H9 (cell line): ENCODE measurements around the gene GOLGA3. TPM values are rescaled to one million over a fixed set of nuclear protein-coding genes. Genes with fewer than 3 reads are reported as not detected.

Experiments used
- DNase-seq: peaks from one replicate; pipeline ENCODE4 v3.0.0-alpha.2; 2017
- H2AFZ ChIP-seq: one replicate; pipeline ENCODE4 v1.6.1; 2013; ENCODE audit warnings: mild to moderate bottlenecking, low read length, control low read depth, moderate library complexity
- H2AK5ac ChIP-seq: 2 replicates; pipeline ENCODE4 v1.6.1; 2013; ENCODE audit warnings: low read length, control low read depth, mixed read lengths; ENCODE audit not compliant: insufficient read length
- H2BK120ac ChIP-seq: one replicate; pipeline ENCODE4 v1.6.1; 2013; ENCODE audit warnings: low read depth, mild to moderate bottlenecking, low read length, control low read depth, inconsistent platforms; ENCODE audit not compliant: poor library complexity, severe bottlenecking
- H2BK12ac ChIP-seq: 2 replicates; pipeline ENCODE4 v1.6.1; 2013; ENCODE audit warnings: low read length, control low read depth, mixed read lengths, low read depth; ENCODE audit not compliant: insufficient read length
- H2BK15ac ChIP-seq: 2 replicates; pipeline ENCODE4 v1.6.1; 2013; ENCODE audit warnings: low read depth, low read length, control low read depth
- H2BK20ac ChIP-seq: one replicate; pipeline ENCODE4 v1.6.1; 2013; ENCODE audit warnings: low read depth, mild to moderate bottlenecking, low read length, control low read depth, inconsistent platforms; ENCODE audit not compliant: poor library complexity, severe bottlenecking
- H2BK5ac ChIP-seq: 2 replicates; pipeline ENCODE4 v1.6.1; 2013; ENCODE audit warnings: low read length, control low read depth, mixed read lengths; ENCODE audit not compliant: insufficient read length
- H3K14ac ChIP-seq: 2 replicates; pipeline ENCODE4 v1.6.1; 2013; ENCODE audit warnings: low read length, control low read depth; ENCODE audit not compliant: insufficient read depth
- H3K18ac ChIP-seq: 2 replicates; pipeline ENCODE4 v1.6.1; 2013; ENCODE audit warnings: low read depth, mild to moderate bottlenecking, mixed read lengths, low read length, control low read depth; ENCODE audit not compliant: insufficient read length
- H3K23ac ChIP-seq: 2 replicates; pipeline ENCODE4 v1.6.1; 2013; ENCODE audit warnings: low read length, control low read depth, mixed read lengths, low read depth; ENCODE audit not compliant: insufficient read length
- H3K23me2 ChIP-seq: 2 replicates; pipeline ENCODE4 v1.6.1; 2013; ENCODE audit warnings: low read depth, mild to moderate bottlenecking, mixed read lengths, low read length, control low read depth; ENCODE audit not compliant: insufficient read length, poor library complexity, severe bottlenecking
- H3K27ac ChIP-seq: 2 replicates; pipeline ENCODE4 v1.5.1; 2013; ENCODE audit warnings: low read length, control low read depth, mixed read lengths, low read depth; ENCODE audit not compliant: insufficient read length
- H3K27me3 ChIP-seq: 2 replicates; pipeline ENCODE4 v1.6.1; 2013; ENCODE audit warnings: low read length, control low read depth, inconsistent platforms; ENCODE audit not compliant: insufficient read depth
- H3K4ac ChIP-seq: 2 replicates; pipeline ENCODE4 v1.6.1; 2013; ENCODE audit warnings: low read depth, mild to moderate bottlenecking, control low read depth, inconsistent platforms, low read length, moderate library complexity
- H3K4me1 ChIP-seq: 2 replicates; pipeline ENCODE4 v1.6.1; 2013; ENCODE audit warnings: low read length, control low read depth, inconsistent platforms; ENCODE audit not compliant: insufficient read depth
- H3K4me2 ChIP-seq: 2 replicates; pipeline ENCODE4 v1.6.1; 2013; ENCODE audit warnings: low read length, control low read depth, mixed read lengths; ENCODE audit not compliant: insufficient read length, insufficient read depth
- H3K56ac ChIP-seq: 2 replicates; pipeline ENCODE4 v1.6.1; 2013; ENCODE audit warnings: low read depth, mild to moderate bottlenecking, mixed read lengths, low read length, control low read depth; ENCODE audit not compliant: insufficient read length
- H3K79me1 ChIP-seq: 2 replicates; pipeline ENCODE4 v1.6.1; 2013; ENCODE audit warnings: low read depth, mild to moderate bottlenecking, moderate library complexity, low read length, control low read depth, inconsistent platforms; ENCODE audit not compliant: insufficient read depth, poor library complexity, severe bottlenecking
- H3K79me2 ChIP-seq: 2 replicates; pipeline ENCODE4 v1.6.1; 2013; ENCODE audit warnings: low read length, control low read depth, inconsistent platforms; ENCODE audit not compliant: insufficient read depth
- H3K9ac ChIP-seq: 2 replicates; pipeline ENCODE4 v1.6.1; 2013; ENCODE audit warnings: low read length, control low read depth, mixed read lengths; ENCODE audit not compliant: insufficient read length; ENCODE audit errors: extremely low read depth
- H3K9me3 ChIP-seq: one replicate; pipeline ENCODE4 v1.6.1; 2013; ENCODE audit warnings: low read depth, low read length, inconsistent platforms; ENCODE audit not compliant: control insufficient read depth
- H3T11ph ChIP-seq: one replicate; pipeline ENCODE4 v1.6.1; 2013; ENCODE audit warnings: mild to moderate bottlenecking, low read length, control low read depth, inconsistent platforms
- H4K20me1 ChIP-seq: one replicate; pipeline ENCODE4 v1.6.1; 2013; ENCODE audit not compliant: control insufficient read depth, insufficient read length, insufficient read depth
- H4K5ac ChIP-seq: 2 replicates; pipeline ENCODE4 v1.6.1; 2013; ENCODE audit warnings: low read depth, mild to moderate bottlenecking, mixed read lengths, low read length, control low read depth; ENCODE audit not compliant: insufficient read length
- H4K8ac ChIP-seq: replicated peaks from 2 replicates; pipeline ENCODE4 v1.6.1; 2013; ENCODE audit warnings: low read length, control low read depth, mixed read lengths, low read depth; ENCODE audit not compliant: insufficient read length
- H4K91ac ChIP-seq: 2 replicates; pipeline ENCODE4 v1.6.1; 2013; ENCODE audit warnings: low read depth, mild to moderate bottlenecking, moderate library complexity, mixed read lengths, low read length, control low read depth; ENCODE audit not compliant: insufficient read length
- H3K27ac Mint-ChIP-seq, 3 experiments: 2 replicates in 2 of 3; 3 replicates in 1 of 3; pipeline ENCODE4 v1.8.0; 2020 to 2021; ENCODE audit warnings: mixed read lengths in 3 of 3, mild to moderate bottlenecking in 1 of 3, moderate library complexity in 1 of 3
- H3K27me3 Mint-ChIP-seq: 2 replicates; pipeline ENCODE4 v1.8.0; 2021; ENCODE audit warnings: low read depth, mild to moderate bottlenecking, moderate library complexity, mixed read lengths
- H3K36me3 Mint-ChIP-seq, 3 experiments: 2 replicates in 2 of 3; 3 replicates in 1 of 3; pipeline ENCODE4 v1.8.0; 2020 to 2021; ENCODE audit warnings: low read depth in 3 of 3, mixed read lengths in 3 of 3; ENCODE audit not compliant: insufficient read depth in 1 of 3
- H3K4me1 Mint-ChIP-seq, 2 experiments: 2 replicates each; pipeline ENCODE4 v1.8.0; 2020; ENCODE audit warnings: mixed read lengths in 2 of 2
- H3K4me3 Mint-ChIP-seq, 2 experiments: 2 replicates in 1 of 2; 3 replicates in 1 of 2; pipeline ENCODE4 v1.8.0; 2020 to 2021; ENCODE audit warnings: mild to moderate bottlenecking in 2 of 2, mixed read lengths in 2 of 2, moderate library complexity in 1 of 2
- H3K9me3 Mint-ChIP-seq, 2 experiments: 2 replicates in 1 of 2; 3 replicates in 1 of 2; pipeline ENCODE4 v1.8.0; 2020; ENCODE audit warnings: mild to moderate bottlenecking in 2 of 2, mixed read lengths in 2 of 2, moderate library complexity in 1 of 2
- CTCF ChIP-seq: fragments of 200-600 bp; sonication (generic); conservative IDR thresholded peaks from 3 replicates; pipeline ENCODE4 v1.8.0; 2021; ENCODE audit warnings: antibody characterized with exemption, mild to moderate bottlenecking
- WGBS: extraction: QIAGEN DNeasy Blood & Tissue Kit; methylation state at CpG from one replicate; pipeline ENCODE4 v1.1.7; 2013; ENCODE audit warnings: missing lambda C conversion rate, low lambda C conversion rate, mixed read lengths; ENCODE audit not compliant: insufficient read length; ENCODE audit errors: extremely low coverage; 5-methylcytosine and 5-hydroxymethylcytosine counted together
- total RNA-seq: library from RNA; stranded (reverse); gene quantifications from 2 replicates; pipeline ENCODE4 v1.2.1, GENCODE V29; 2021

Gene GOLGA3
- total RNA-seq, 1 experiment from 2014 or later, result 40.1 TPM

GRCh38 chr12:132740652-132741051 lies 88.0 kb downstream of the GOLGA3 start:
- Histone ChIP-seq H3K14ac (no peak overlapping the region), H3K27ac (no peak overlapping the region), H2AFZ (no peak overlapping the region), H3K4me2 (no peak overlapping the region), H3K9me3 (no peaks in the 10 kb centered on the region), H4K91ac (no peak overlapping the region), H3K4ac (no peak overlapping the region), H4K20me1 (no peaks in the 10 kb centered on the region), H3K4me1 (no peaks in the 10 kb centered on the region), H3K9ac (no peak overlapping the region), H3K27me3 (no peaks in the 10 kb centered on the region), H4K8ac (no peak overlapping the region), H4K5ac (no peak overlapping the region), H3K23me2 (no peaks in the 10 kb centered on the region), H2BK20ac (no peak overlapping the region), H3K56ac (no peak overlapping the region), H3T11ph (no peak overlapping the region), H3K79me2 (no peaks in the 10 kb centered on the region; the same call in 1 of the 2 replicates), H2BK120ac (no peak overlapping the region), H3K23ac (no peak overlapping the region), H2BK5ac (no peak overlapping the region), H3K18ac (no peak overlapping the region), H2AK5ac (no peak overlapping the region), H2BK12ac (no peak overlapping the region), H3K79me1 (no peaks in the 10 kb centered on the region), H2BK15ac (no peak overlapping the region)
- Mint-ChIP-seq H3K27me3 (no peaks in the 10 kb centered on the region), H3K36me3 (peaks cover 69 to 96% (median 91%) of the 10 kb centered on the region in 3 experiments), H3K27ac (no peak overlapping the region), H3K9me3 (no peaks in the 10 kb centered on the region), H3K4me3 (no peak overlapping the region), H3K4me1 (no peaks in the 10 kb centered on the region)
- no peak for TF ChIP-seq CTCF
- no peak for DNase-seq
- WGBS, result no CpG with 5 or more reads among the region's 11 CpGs
